BLaER1 (cell line): ENCODE results near the gene SLCO4A1.

Source experiments
- H3K27ac ChIP-seq: shearing (Covaris generic); formaldehyde crosslinking; 2 replicates; pipeline ENCODE4 v1.8.1; 2022
- H3K27me3 ChIP-seq: shearing (Covaris generic); formaldehyde crosslinking; 2 replicates; pipeline ENCODE4 v1.8.1; 2022
- H3K36me3 ChIP-seq: shearing (Covaris generic); formaldehyde crosslinking; 2 replicates; pipeline ENCODE4 v1.8.1; 2022
- H3K4me1 ChIP-seq: shearing (Covaris generic); formaldehyde crosslinking; 2 replicates; pipeline ENCODE4 v1.8.1; 2022
- H3K4me2 ChIP-seq: shearing (Covaris generic); formaldehyde crosslinking; 2 replicates; pipeline ENCODE4 v1.8.1; 2022
- H3K4me3 ChIP-seq: shearing (Covaris generic); formaldehyde crosslinking; 2 replicates; pipeline ENCODE4 v1.8.1; 2022
- H3K9ac ChIP-seq: shearing (Covaris generic); formaldehyde crosslinking; 2 replicates; pipeline ENCODE4 v1.8.1; 2022
- H3K9me3 ChIP-seq: shearing (Covaris generic); formaldehyde crosslinking; 2 replicates; pipeline ENCODE4 v1.8.1; 2022
- H4K20me1 ChIP-seq: shearing (Covaris generic); formaldehyde crosslinking; 2 replicates; pipeline ENCODE4 v1.8.1; 2022
- Cebpa-rat ChIP-seq: shearing (Covaris generic); IDR thresholded peaks from 2 replicates; pipeline ENCODE4 v1.8.1; 2022

Gene SLCO4A1

DNA sequence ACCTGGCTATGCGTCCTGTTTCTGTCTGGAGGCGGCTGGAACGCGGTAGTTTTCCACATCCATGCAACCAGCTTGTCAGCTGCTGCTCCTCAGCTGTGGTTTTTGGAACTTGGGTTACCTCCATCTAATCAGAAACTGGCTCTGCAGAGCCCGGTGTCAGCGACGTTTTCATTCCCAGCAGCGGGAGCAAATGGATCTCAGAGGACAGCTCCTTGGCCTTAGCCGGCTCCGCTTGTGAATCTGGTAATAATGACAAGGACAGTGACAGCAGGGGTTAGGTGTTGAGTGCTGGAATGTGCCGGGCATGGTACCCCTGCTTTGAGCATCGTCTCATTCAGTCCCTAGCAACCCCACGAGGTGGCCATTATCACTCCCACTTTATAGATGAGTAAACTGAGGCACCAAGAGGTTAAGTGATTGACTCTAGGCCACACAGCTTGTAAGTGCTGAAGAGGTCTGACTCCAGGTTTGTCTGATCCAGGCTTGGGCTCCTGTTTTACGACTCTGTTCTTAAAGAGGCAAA, 1.3 kb downstream of the SLCO4A1 start:
- H3K4me3 ChIP-seq: peak overlapping the region; percentile 86
- H4K20me1 ChIP-seq: peaks cover 58% of the 10 kb centered on the region
- peak overlapping the region; percentile 89 for H3K9ac ChIP-seq
- H3K36me3 ChIP-seq: peaks cover 21% of the 10 kb centered on the region
- peak overlapping the region; percentile 98 for H3K4me2 ChIP-seq
- peaks cover 67% of the 10 kb centered on the region for H3K4me1 ChIP-seq
- no peak for TF ChIP-seq Cebpa-rat
- H3K27ac ChIP-seq: peak overlapping the region; percentile 84
- peaks cover 30% of the 10 kb centered on the region for H3K27me3 ChIP-seq
- no peaks in the 10 kb centered on the region for H3K9me3 ChIP-seq

DNA sequence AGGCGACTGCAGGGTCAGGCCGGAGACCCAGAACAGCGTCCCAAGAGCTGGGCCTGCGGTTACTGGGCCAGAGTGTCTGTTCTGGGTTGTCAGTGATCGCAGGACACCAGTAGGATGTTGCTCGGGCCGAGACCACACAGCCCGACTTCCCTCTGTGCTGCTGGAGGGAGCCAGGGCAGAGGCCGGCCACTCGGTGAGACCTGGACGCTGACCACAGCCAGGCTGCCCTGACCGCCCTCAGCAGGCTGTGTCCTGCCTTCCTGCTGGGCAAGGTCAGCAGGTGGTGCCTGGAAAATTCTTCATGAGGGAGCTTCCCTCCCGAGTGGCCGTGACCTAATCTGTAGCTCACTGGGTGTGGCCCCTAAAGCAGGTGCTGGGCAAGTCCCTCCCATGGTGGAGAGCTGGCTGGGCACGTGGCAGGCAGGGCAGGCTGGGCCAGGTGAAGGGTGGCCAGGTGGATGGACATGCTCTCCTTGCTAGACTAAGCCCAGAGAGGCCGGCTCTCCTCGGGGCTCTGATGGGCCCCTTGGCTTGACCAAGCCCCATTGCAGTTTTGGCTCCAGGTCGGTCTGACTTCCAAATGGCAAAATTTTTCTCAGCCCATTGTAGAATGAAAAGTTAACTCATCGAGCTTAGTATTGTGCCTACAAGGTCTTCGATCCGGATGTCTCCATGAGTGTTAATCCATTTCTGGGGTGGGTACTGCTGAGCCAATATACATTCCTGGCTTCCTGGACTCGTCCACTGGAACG, 1.9 kb downstream of the SLCO4A1 start:
- peak overlapping the region; percentile 89; the same call in 1 of the 2 replicates for H3K9ac ChIP-seq
- H3K27ac ChIP-seq: peak overlapping the region; percentile 23; the same call in 1 of the 2 replicates
- H3K27me3 ChIP-seq: peaks cover 25% of the 10 kb centered on the region
- H4K20me1 ChIP-seq: peaks cover 64% of the 10 kb centered on the region
- H3K4me2 ChIP-seq: peak overlapping the region; percentile 98
- peak overlapping the region; percentile 86; the same call in 1 of the 2 replicates for H3K4me3 ChIP-seq
- peaks cover 27% of the 10 kb centered on the region for H3K36me3 ChIP-seq
- H3K9me3 ChIP-seq: no peaks in the 10 kb centered on the region
- TF ChIP-seq Cebpa-rat: no peak
- peaks cover 73% of the 10 kb centered on the region for H3K4me1 ChIP-seq

DNA sequence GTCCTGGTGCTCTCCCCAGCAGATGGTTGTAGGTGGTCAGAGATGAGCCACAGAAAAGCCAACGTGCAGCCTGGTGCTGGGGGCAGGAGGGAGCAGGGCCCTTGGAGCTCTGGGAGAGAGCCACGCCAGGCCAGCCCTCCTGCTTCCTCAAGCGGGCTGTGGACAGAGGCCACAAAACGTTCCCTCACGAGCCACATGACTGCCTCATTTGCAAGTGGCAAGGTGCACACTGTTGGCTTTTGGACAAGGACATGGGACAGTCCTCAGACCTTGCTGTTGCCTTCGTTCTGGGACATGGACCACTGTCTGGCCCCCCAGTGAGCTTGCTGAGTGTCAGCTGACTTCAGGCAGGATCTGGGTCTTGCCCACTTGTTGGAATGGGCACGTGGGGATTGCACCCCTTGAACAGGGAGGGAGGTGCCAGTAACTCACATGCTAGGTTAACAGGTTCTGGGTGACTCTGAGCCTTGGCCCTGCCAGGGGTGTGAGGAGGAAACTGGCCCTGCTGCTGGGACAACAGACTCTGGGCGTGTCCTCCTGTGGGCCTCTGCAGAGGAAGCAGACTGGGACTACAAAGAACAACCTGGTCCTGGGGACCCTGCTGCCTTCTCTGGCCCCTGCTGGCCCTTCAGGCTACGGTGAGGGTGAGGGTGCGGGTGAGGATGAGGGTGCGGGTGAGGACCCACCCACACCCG, 2.6 kb downstream of the SLCO4A1 start:
- Histone ChIP-seq H3K27ac (peak overlapping the region; percentile 23; the same call in 1 of the 2 replicates), H3K4me1 (peaks cover 81% of the 10 kb centered on the region), H3K4me3 (no peak overlapping the region), H3K9me3 (no peaks in the 10 kb centered on the region), H3K27me3 (peaks cover 21% of the 10 kb centered on the region), H3K36me3 (peaks cover 35% of the 10 kb centered on the region), H3K9ac (peak overlapping the region; percentile 89; the same call in 1 of the 2 replicates), H4K20me1 (peaks cover 72% of the 10 kb centered on the region), H3K4me2 (peak overlapping the region; percentile 98)
- no peak for TF ChIP-seq Cebpa-rat

DNA sequence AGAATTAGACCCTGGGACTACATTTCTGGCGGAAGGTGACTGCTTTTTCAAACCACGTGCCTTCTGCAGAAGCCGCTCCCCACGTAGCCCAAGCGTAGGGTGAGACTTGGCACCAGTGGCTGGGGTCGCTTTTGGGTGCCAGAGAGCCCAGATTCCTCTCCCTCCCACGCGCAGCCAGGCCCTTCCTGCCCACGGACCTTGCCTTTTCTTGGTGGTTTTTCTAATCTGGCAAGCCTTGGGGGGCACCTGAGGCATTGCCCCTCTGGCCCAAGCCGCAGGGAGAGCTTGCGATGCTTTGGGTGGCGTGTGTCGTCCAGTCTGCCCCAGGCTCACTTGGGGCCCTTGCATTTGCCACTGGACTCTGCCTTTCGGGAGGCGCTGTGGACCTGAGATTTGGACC, 3.3 kb downstream of the SLCO4A1 start:
- no peak for TF ChIP-seq Cebpa-rat
- Histone ChIP-seq H3K27me3 (peaks cover 14% of the 10 kb centered on the region), H3K9ac (no peak overlapping the region), H3K4me1 (peaks cover 87% of the 10 kb centered on the region), H3K9me3 (no peaks in the 10 kb centered on the region), H3K4me3 (no peak overlapping the region), H3K27ac (0 out of 2 replicates have a peak overlapping the region, but pooled peaks have one; percentile 18), H3K36me3 (peaks cover 40% of the 10 kb centered on the region), H4K20me1 (peaks cover 78% of the 10 kb centered on the region), H3K4me2 (peak overlapping the region; percentile 24; the same call in 1 of the 2 replicates)

DNA sequence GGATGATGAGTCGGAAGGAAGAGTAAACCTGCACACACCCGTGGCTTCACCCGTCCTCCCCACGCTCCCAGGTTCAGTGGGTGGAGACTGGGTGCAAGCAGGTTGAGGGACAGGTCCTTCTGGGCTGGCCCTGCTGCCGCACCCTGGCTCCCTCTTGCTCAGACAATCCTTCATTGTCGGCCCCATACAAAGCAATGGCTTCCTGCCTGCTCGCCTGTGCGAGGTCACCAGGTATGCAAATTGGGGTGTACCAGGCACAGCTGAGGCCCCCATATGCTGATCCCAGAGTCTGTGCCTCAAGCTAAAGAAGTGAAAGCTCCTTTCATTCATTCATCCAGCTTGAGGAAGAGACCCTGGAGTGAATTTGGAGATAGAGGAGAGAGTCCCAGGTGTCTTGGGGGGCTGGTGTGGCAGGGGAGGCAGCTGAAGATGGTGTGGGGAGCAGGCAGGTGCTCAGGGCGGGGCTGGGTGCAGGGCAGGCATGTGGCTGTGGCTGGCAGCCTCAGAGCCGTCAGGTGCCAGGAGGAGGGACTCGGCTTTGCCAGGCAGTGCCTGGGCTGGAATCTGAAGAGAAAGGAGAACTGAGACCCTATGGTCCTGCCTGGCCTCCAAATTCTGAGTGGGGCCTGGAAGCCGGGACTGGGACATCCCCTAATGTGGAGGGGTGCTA, 4.7 kb downstream of the SLCO4A1 start:
- no peak for TF ChIP-seq Cebpa-rat
- H4K20me1 ChIP-seq: peaks cover 90% of the 10 kb centered on the region
- peaks cover 88% of the 10 kb centered on the region for H3K4me1 ChIP-seq
- H3K4me2 ChIP-seq: peak overlapping the region; percentile 26; the same call in 1 of the 2 replicates
- no peaks in the 10 kb centered on the region for H3K9me3 ChIP-seq
- H3K9ac ChIP-seq: peak overlapping the region; percentile 41; the same call in 1 of the 2 replicates
- peaks cover under 1% of the 10 kb centered on the region; the same call in 1 of the 2 replicates for H3K27me3 ChIP-seq
- H3K4me3 ChIP-seq: no peak overlapping the region
- H3K27ac ChIP-seq: no peak overlapping the region
- H3K36me3 ChIP-seq: peaks cover 44% of the 10 kb centered on the region

DNA sequence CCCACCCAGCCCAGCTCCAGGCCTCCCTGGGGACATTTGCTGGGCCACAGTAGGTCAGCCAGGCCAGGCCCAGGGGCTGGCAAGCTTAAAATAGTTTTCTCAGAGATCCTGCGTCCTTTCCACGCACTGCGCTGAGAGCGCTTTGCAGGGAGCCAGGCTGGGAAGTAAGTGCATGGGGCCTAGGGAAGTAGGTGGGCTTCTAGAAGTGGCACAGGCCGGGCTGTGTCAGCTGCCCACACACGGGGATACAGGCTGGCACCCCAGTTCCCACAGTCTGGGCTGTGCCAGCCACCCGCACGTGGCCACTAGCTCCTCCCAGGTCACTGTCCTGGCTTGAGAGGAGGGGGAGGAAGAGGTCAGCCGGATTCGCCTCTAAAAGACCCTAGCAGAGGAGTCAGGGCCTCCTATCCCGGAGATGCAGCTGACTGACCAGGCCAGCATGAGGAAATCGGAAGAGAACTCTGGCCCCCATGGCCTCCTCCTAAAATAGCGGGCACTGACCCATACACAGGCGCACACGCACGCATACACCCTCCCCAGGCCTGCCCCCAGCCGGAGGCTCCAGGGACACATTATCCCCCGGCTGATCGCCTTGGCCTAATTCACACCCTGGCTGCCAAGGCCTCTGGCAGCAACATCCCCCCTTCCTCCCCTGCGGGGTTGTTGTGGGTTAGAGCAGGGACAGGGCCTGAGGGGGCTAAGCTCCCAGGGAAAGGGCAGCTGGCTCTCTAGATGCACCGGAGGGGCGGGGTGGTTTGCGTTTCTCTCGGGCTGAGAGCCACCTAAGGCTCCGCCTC, 5.4 kb downstream of the SLCO4A1 start:
- peaks cover 47% of the 10 kb centered on the region for H3K36me3 ChIP-seq
- no peak overlapping the region for H3K4me3 ChIP-seq
- H3K4me2 ChIP-seq: peak overlapping the region; percentile 26; the same call in 1 of the 2 replicates

GRCh38 chr20:62648318-62648995, 6.2 kb downstream of the SLCO4A1 start:
- no peaks in the 10 kb centered on the region for H3K27me3 ChIP-seq
- TF ChIP-seq Cebpa-rat: no peak
- peak overlapping the region; percentile 26; the same call in 1 of the 2 replicates for H3K4me2 ChIP-seq
- H3K9ac ChIP-seq: no peak overlapping the region
- H3K4me3 ChIP-seq: no peak overlapping the region
- peaks cover 55% of the 10 kb centered on the region for H3K36me3 ChIP-seq
- no peaks in the 10 kb centered on the region for H3K9me3 ChIP-seq
- peak overlapping the region; percentile 35; the same call in 1 of the 2 replicates for H3K27ac ChIP-seq
- peaks cover 97% of the 10 kb centered on the region for H4K20me1 ChIP-seq
- peaks cover 97% of the 10 kb centered on the region for H3K4me1 ChIP-seq

More for the DNA sequence above, 5.4 kb downstream of the SLCO4A1 start:
- H3K27ac ChIP-seq: peak overlapping the region; percentile 35; the same call in 1 of the 2 replicates
- no peaks in the 10 kb centered on the region for H3K27me3 ChIP-seq
- no peak for TF ChIP-seq Cebpa-rat
- H3K4me1 ChIP-seq: peaks cover 95% of the 10 kb centered on the region
- no peaks in the 10 kb centered on the region for H3K9me3 ChIP-seq
- peaks cover 97% of the 10 kb centered on the region for H4K20me1 ChIP-seq
- H3K9ac ChIP-seq: peak overlapping the region; percentile 41; the same call in 1 of the 2 replicates

- no peak overlapping the region for H3K9ac ChIP-seq
- H3K4me1 ChIP-seq: peaks cover 94% of the 10 kb centered on the region
- no peaks in the 10 kb centered on the region for H3K9me3 ChIP-seq
- H3K27me3 ChIP-seq: no peaks in the 10 kb centered on the region
- H3K27ac ChIP-seq: no peak overlapping the region
- 0 out of 2 replicates have a peak overlapping the region, but pooled peaks have one; percentile 71 for H3K4me2 ChIP-seq
- TF ChIP-seq Cebpa-rat: no peak
- H4K20me1 ChIP-seq: peaks cover 95% of the 10 kb centered on the region
- peaks cover 58% of the 10 kb centered on the region for H3K36me3 ChIP-seq
- no peak overlapping the region for H3K4me3 ChIP-seq
Observed at GRCh38 chr20:62649140-62649539, 6.8 kb downstream of the SLCO4A1 start.
